ENCODE data around the gene COL7A1. TPM values are rescaled to one million over a fixed set of nuclear protein-coding genes. Genes with fewer than 3 reads are reported as not detected.

The COL7A1 gene
- polyA plus RNA-seq (ENCODE audit: insufficient read length in 4 of 4), result 10 to 100 TPM; 13.8 to 28.9 (median 18.5) TPM

DNA sequence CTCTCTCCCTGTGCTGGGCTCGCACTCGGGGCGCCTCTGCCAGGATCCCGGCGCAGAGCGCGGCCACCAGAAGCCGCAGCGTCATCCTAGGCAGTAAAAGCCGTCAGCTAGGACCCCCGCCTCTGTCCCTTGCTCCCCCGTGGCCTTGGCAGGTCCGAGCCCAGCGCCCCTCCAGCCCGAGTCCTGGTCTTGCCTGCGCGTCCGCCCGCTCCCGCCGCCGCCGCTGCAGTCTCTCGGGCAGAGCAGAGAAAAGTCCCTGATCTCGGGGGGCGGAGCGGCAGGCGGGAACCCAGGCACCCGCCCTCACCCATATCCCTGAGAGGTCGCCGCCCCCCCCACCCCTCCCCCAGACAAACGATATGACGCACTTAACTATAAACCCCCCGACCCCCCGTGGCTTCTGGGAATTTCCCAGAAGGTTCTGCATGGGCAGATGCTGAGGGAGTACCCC is at the start of gene COL7A1:
Gene COL7A1, minus strand, starts transcription at position 255 of the 451 bp plus-strand sequence. Its CDS starts 170 bp downstream, at position 85.
- DNase-seq (ENCODE audit: low read depth in 4 of 4, low spot score in 2 of 4), result no peak

- DNase-seq (ENCODE audit: low read depth in 4 of 4, low spot score in 2 of 4), result no peak
These were observed 47.5 kb upstream of the COL7A1 start for GRCh38 chr3:48642605-48643004.

GRCh38 chr3:48641396-48641795 is 46.3 kb upstream of the COL7A1 start:
- DNase-seq (ENCODE audit: low read depth in 4 of 4, low spot score in 2 of 4), result no peak

GRCh38 chr3:48639944-48640606 is 44.9 kb upstream of the COL7A1 start:
- DNase-seq (ENCODE audit: low read depth in 4 of 4, low spot score in 2 of 4), result no peak

GRCh38 chr3:48637305-48637704 is 42.2 kb upstream of the COL7A1 start:
- no peak for DNase-seq (ENCODE audit: low read depth in 4 of 4, low spot score in 2 of 4)

DNA sequence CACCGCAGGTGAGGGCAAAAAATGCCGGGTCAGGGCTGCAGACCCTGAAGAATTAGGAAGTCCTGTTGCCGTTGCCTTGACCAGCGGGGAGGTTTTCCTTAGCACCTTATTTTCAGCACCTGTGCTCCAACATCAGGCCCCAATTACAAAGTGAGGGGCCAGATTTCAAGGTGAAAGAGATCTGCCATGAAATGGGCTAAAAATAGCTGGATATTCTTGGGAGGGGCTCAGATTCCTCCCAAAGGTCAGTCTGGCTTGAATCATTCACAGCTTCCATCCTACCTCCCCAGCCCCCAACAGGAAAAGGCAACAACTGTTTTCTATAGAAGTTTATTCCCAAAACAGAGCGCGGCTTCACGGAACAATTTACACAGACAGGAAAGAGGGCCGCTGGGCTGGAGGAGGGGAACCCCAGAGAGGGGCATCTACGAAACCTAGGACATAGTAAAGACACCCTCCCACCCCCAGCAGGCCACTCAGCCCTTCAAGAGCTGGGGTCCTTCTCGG is 41.1 kb upstream of the COL7A1 start:
- no peak for DNase-seq (ENCODE audit: low read depth in 4 of 4, low spot score in 2 of 4)

DNA sequence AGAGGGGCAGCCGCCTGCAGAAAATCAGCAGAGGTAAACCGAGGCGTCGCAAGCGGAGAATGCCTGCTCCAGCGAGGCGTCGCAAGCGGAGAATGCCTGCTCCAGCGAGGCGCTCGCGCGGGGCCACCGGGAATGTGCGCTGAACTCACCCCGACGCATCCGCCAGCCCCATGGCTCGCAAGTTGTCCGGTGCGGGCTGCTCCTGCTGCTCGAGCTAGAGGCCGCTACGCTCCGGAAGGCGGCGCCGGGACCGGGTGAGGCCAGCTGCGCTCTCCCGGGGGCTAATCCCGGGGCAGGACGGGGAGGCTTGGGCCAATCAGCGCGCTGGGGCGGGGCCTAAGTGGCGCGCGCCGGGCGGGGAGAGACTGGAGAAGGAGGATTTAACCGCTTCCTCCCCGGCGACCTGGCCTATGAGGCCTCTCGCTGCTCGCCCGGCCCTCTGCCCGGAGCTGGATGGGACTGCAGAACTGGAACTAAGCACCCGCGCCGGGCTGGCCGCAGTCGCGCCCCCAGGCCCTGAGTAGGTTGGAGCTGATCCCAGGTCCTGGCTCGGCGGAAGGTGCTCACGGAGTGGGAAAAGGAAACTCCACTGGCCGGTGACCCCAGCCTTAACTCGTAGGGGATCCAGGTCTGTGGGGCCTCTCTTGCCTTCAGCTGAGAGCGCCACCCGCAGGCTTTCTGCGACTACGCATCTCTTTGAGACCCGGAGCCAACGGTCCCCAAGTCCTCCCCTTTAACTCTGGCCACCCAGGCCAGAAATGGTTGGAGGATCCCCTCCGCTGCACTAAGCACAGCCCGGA is 40.3 kb upstream of the COL7A1 start, which contains the start of gene SLC26A6:
Gene SLC26A6, minus strand, starts transcription at position 240 of the 800 bp plus-strand sequence. Its CDS starts 68 bp downstream, at position 172.
- DNase-seq (ENCODE audit: low read depth in 4 of 4, low spot score in 2 of 4), result peak; percentile 68 to 96 (median 87)

GRCh38 chr3:48634661-48635221 is 39.6 kb upstream of the COL7A1 start:
- no peak for DNase-seq (ENCODE audit: low read depth in 4 of 4, low spot score in 2 of 4)

DNA sequence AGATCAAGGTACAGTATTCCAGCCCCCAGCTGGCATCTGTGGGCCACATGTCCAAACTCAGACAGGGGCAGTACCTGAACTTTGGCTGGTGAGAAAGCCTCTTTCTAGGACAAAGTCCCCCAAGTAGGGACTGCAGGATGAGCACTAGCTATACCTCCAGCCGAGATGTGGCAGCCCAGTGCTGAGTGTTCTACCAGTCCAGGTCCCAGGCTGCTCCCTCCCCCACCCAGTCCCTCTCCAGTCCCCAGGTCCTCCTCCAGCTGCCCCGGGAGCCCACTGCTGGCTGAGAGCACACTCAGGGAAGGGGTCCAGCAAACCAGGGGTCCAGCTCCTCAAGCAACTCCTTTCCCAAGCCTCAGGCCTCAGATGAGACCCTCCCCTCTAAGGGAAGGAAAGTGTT is 38.6 kb upstream of the COL7A1 start:
- DNase-seq (ENCODE audit: low read depth in 4 of 4, low spot score in 2 of 4), result no peak

- DNase-seq (ENCODE audit: low read depth in 4 of 4, low spot score in 2 of 4), result no peak
These were observed 38.1 kb upstream of the COL7A1 start for GRCh38 chr3:48633256-48633655.

GRCh38 chr3:48631516-48632448 is 36.7 kb upstream of the COL7A1 start:
- DNase-seq (ENCODE audit: low read depth in 4 of 4, low spot score in 2 of 4), result no peak

GRCh38 chr3:48630833-48631232 is 35.7 kb upstream of the COL7A1 start:
- no peak for DNase-seq (ENCODE audit: low read depth in 4 of 4, low spot score in 2 of 4)

DNA sequence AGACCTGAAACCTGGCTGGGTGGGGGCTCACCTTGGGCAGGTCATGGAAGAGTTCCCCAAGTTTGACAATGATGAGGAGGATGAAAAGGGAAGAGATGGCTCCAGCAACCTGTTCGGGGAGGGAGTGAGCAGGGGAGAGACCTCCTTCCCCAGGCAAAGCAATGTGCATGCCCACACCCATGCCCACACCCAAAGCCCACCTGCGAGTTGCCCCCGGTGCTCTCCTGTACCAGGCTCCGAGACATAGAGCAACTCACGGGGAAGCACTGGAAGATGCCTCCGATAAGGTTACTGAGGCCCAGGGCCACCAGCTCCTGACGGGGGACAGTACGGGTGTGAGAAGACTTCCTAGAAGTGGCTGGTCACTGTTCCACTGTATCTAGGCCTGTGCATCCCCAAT is 35.3 kb upstream of the COL7A1 start:
- no peak for DNase-seq (ENCODE audit: low read depth in 4 of 4, low spot score in 2 of 4)

GRCh38 chr3:48629894-48630293 is 34.8 kb upstream of the COL7A1 start:
- DNase-seq (ENCODE audit: low read depth in 4 of 4, low spot score in 2 of 4), result no peak

DNA sequence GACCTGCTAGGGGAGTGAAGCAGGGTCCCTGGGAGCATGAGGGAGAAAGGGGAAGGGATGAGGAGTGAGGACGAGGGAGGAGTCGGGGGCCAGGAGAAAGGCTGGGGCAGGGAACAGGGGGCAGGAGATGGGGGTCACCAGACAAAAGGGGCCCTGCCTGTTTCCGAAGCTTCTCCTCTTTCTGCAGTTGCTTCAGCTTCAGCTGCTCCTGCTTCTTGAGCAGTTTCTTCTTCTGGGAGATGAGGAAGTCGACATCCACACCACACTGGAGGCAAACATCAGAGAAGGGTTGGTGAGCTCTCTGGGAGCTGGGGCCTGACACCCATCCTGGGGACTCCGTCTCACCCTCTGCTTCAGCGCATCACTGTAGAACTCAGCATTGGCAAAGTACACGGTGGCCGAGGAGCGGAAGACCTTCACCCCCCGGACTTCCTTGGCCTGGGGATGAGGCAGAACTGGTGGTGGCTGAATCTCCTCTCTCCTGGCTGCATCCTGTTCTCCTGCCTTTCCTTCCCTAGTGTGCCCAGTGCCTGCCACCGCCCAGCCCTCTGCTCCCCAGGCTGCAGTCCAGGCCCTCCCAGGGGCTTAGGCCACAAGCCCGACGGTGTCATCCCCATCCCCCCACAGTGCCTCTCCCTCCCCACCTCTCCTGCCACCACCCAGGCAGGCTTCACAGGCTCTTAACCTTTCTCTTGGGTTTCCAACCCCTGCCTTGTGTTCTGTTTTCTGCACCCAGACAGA is 33.3 kb upstream of the COL7A1 start:
- no peak for DNase-seq (ENCODE audit: low read depth in 4 of 4, low spot score in 2 of 4)

- DNase-seq (ENCODE audit: low read depth in 4 of 4, low spot score in 2 of 4), result no peak
These were observed 30.5 kb upstream of the COL7A1 start for GRCh38 chr3:48625600-48625999.

GRCh38 chr3:48624767-48625166 is 29.6 kb upstream of the COL7A1 start:
- DNase-seq (ENCODE audit: low read depth in 4 of 4, low spot score in 2 of 4), result no peak

DNA sequence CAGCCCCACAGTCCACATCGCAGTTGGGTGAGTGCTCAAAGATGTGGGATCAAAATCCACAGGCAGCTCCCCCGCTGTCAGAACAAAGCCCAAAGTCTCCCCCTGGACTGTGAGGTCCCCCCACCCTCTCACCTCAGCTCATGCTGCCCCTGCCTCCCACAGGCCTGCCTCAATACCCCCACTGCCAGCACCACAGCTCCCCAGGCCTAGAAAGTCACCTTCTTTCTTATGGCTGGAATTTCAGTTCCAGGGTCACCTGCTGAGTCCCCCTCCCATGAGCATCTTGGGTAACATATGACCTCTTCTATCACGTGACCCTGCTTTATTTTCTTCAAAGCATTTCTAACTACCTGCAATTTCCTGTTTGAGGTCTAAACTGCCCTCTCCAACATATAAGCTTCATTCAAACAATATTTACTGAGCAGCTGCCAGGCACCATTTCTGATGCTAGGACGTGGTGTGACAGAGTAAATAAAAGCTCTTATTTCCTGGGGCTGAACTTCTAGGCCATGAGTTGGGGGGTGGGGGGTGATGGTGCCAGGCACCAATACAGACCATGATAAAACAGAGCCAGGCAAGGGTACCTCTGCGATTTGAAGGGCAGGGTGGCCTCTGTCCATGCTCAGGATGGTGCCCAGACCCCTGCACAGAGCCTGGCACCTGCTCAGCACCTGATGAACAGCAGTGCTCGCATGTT is 28.9 kb upstream of the COL7A1 start:
- DNase-seq (ENCODE audit: low read depth in 4 of 4, low spot score in 2 of 4), result no peak

DNA sequence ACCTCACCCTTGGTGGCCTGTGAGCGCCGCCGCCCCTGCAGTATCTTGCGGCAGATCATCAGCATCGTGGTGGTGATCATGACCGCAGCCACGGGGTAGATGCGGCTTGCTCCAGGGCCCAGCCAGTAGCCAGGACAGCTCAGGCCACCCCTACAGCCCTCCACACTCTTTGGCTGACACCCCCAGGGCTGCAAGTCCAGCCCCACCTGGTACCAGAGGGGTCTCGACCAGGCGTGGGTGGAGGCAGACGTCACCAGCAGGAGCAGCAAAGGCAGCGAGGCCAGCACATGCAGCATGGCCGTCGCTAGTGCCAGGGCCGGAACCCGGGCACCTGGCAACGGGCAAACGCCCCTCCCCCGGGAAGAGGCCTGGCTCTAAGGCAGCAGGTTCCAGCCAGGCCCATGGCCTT is 26.3 kb upstream of the COL7A1 start, which contains the start of gene TMEM89:
Gene TMEM89, minus strand, starts transcription at position 309 of the 409 bp plus-strand sequence. Its CDS starts 13 bp downstream, at position 296.
- no peak for DNase-seq (ENCODE audit: low read depth in 4 of 4, low spot score in 2 of 4)

Data from left renal cortex interstitium (tissue), 4 donors.